Measurements from ENCODE around the gene C1QTNF8. TPM values are rescaled to one million over a fixed set of nuclear protein-coding genes. Genes with fewer than 3 reads are reported as not detected.

Gene C1QTNF8
- total RNA-seq, 1 donor: not detected

- H4K20me1 ChIP-seq (ENCODE audit: insufficient read depth, low read length): no peaks in the 10 kb centered on the region
- H3K4me1 ChIP-seq (ENCODE audit: insufficient read depth, low read length): no peaks in the 10 kb centered on the region
These were observed 7.6 kb upstream of the C1QTNF8 start for GRCh38 chr16:1103636-1103980.

GRCh38 chr16:1102921-1103635, 7.0 kb upstream of the C1QTNF8 start:
- no peak overlapping the region for H2AFZ ChIP-seq (ENCODE audit: low read length)
- no peaks in the 10 kb centered on the region for H3K9me3 ChIP-seq (ENCODE audit: low read depth, low read length)
- H3K27ac ChIP-seq (ENCODE audit: low read depth, low read length): no peak overlapping the region
- H3K36me3 ChIP-seq (ENCODE audit: insufficient read depth, low read length): no peaks in the 10 kb centered on the region
- peak; percentile 30 for TF ChIP-seq CTCF (IDR thresholded peaks at IDR 0.05; ENCODE audit: extremely low read depth, low read depth, low read length)
- H3K4me3 ChIP-seq (ENCODE audit: insufficient read depth, low read length): no peak overlapping the region
- H3K4me1 ChIP-seq (ENCODE audit: insufficient read depth, low read length): no peaks in the 10 kb centered on the region
- H3K27me3 ChIP-seq (ENCODE audit: insufficient read depth, low read length): peaks cover 10% of the 10 kb centered on the region
- no peak overlapping the region for H3K4me2 ChIP-seq (ENCODE audit: insufficient read depth, low read length)
- H4K20me1 ChIP-seq (ENCODE audit: insufficient read depth, low read length): no peaks in the 10 kb centered on the region
- H3K79me2 ChIP-seq (ENCODE audit: insufficient read depth, low read length): no peaks in the 10 kb centered on the region
- peak; percentile 99 for DNase-seq (ENCODE audit: insufficient read length, low spot score, missing footprints)

More at GRCh38 chr16:1103636-1103980, 7.6 kb upstream of the C1QTNF8 start:
- Histone ChIP-seq H3K4me2 (ENCODE audit: insufficient read depth, low read length) (no peak overlapping the region), H3K4me3 (ENCODE audit: insufficient read depth, low read length) (no peak overlapping the region), H3K27me3 (ENCODE audit: insufficient read depth, low read length) (peaks cover 12% of the 10 kb centered on the region), H3K9me3 (ENCODE audit: low read depth, low read length) (no peaks in the 10 kb centered on the region), H2AFZ (ENCODE audit: low read length) (no peak overlapping the region), H3K79me2 (ENCODE audit: insufficient read depth, low read length) (no peaks in the 10 kb centered on the region), H3K36me3 (ENCODE audit: insufficient read depth, low read length) (no peaks in the 10 kb centered on the region), H3K27ac (ENCODE audit: low read depth, low read length) (no peak overlapping the region)
- no peak for DNase-seq (ENCODE audit: insufficient read length, low spot score, missing footprints)
- no peak for TF ChIP-seq CTCF (IDR thresholded peaks at IDR 0.05; ENCODE audit: extremely low read depth, low read depth, low read length)

- H4K20me1 ChIP-seq (ENCODE audit: insufficient read depth, low read length): no peaks in the 10 kb centered on the region
- H2AFZ ChIP-seq (ENCODE audit: low read length): no peak overlapping the region
- no peak overlapping the region for H3K4me3 ChIP-seq (ENCODE audit: insufficient read depth, low read length)
- H3K27me3 ChIP-seq (ENCODE audit: insufficient read depth, low read length): peaks cover 8% of the 10 kb centered on the region
- no peaks in the 10 kb centered on the region for H3K79me2 ChIP-seq (ENCODE audit: insufficient read depth, low read length)
- H3K4me2 ChIP-seq (ENCODE audit: insufficient read depth, low read length): no peak overlapping the region
- no peaks in the 10 kb centered on the region for H3K36me3 ChIP-seq (ENCODE audit: insufficient read depth, low read length)
- H3K9me3 ChIP-seq (ENCODE audit: low read depth, low read length): no peaks in the 10 kb centered on the region
- H3K27ac ChIP-seq (ENCODE audit: low read depth, low read length): no peak overlapping the region
- no peak for TF ChIP-seq CTCF (IDR thresholded peaks at IDR 0.05; ENCODE audit: extremely low read depth, low read depth, low read length)
- no peaks in the 10 kb centered on the region for H3K4me1 ChIP-seq (ENCODE audit: insufficient read depth, low read length)
- no peak for DNase-seq (ENCODE audit: insufficient read length, low spot score, missing footprints)
These were observed 6.3 kb upstream of the C1QTNF8 start for GRCh38 chr16:1102333-1102700.

- H3K9me3 ChIP-seq (ENCODE audit: low read depth, low read length): no peaks in the 10 kb centered on the region
- peaks cover 14% of the 10 kb centered on the region for H3K27me3 ChIP-seq (ENCODE audit: insufficient read depth, low read length)
- no peak overlapping the region for H3K4me3 ChIP-seq (ENCODE audit: insufficient read depth, low read length)
- TF ChIP-seq CTCF (IDR thresholded peaks at IDR 0.05; ENCODE audit: extremely low read depth, low read depth, low read length): no peak
- DNase-seq (ENCODE audit: insufficient read length, low spot score, missing footprints): no peak
- H2AFZ ChIP-seq (ENCODE audit: low read length): no peak overlapping the region
- no peaks in the 10 kb centered on the region for H3K36me3 ChIP-seq (ENCODE audit: insufficient read depth, low read length)
- no peaks in the 10 kb centered on the region for H3K4me1 ChIP-seq (ENCODE audit: insufficient read depth, low read length)
- no peak overlapping the region for H3K4me2 ChIP-seq (ENCODE audit: insufficient read depth, low read length)
- peaks cover 3% of the 10 kb centered on the region for H4K20me1 ChIP-seq (ENCODE audit: insufficient read depth, low read length)
- H3K79me2 ChIP-seq (ENCODE audit: insufficient read depth, low read length): no peaks in the 10 kb centered on the region
- H3K27ac ChIP-seq (ENCODE audit: low read depth, low read length): no peak overlapping the region
These were observed 5.7 kb upstream of the C1QTNF8 start for GRCh38 chr16:1101573-1102332.
